Neuronal stem cell (in vitro differentiated cells): Measurements from ENCODE around the gene APLP2.

Source experiments
- DNase-seq: peaks from one replicate; pipeline ENCODE4 v3.0.0-alpha.2; 2013; ENCODE audit warnings: low spot score
- H2AFZ ChIP-seq: one replicate; pipeline ENCODE4 v1.6.1; 2013; ENCODE audit warnings: mild to moderate bottlenecking, low read length, inconsistent platforms
- H2AK5ac ChIP-seq: 2 replicates; pipeline ENCODE4 v1.6.1; 2013; ENCODE audit warnings: low read depth, mild to moderate bottlenecking, inconsistent platforms, low read length, moderate library complexity, mixed read lengths
- H2BK120ac ChIP-seq: 2 replicates; pipeline ENCODE4 v1.6.1; 2013; ENCODE audit warnings: low read depth, mild to moderate bottlenecking, inconsistent platforms, low read length, moderate library complexity, mixed read lengths
- H2BK12ac ChIP-seq: one replicate; pipeline ENCODE4 v1.6.1; 2013; ENCODE audit warnings: low read length, inconsistent platforms
- H2BK15ac ChIP-seq: 2 replicates; pipeline ENCODE4 v1.6.1; 2013; ENCODE audit warnings: mild to moderate bottlenecking, low read length, inconsistent platforms, mixed read lengths
- H2BK5ac ChIP-seq: one replicate; pipeline ENCODE4 v1.6.1; 2013; ENCODE audit warnings: inconsistent platforms, mild to moderate bottlenecking, low read length, moderate library complexity
- H3K14ac ChIP-seq: one replicate; pipeline ENCODE4 v1.6.1; 2013; ENCODE audit warnings: low read length, inconsistent platforms
- H3K18ac ChIP-seq: 2 replicates; pipeline ENCODE4 v1.6.1; 2013; ENCODE audit warnings: low read length, inconsistent platforms
- H3K23ac ChIP-seq: 2 replicates; pipeline ENCODE4 v1.6.1; 2013; ENCODE audit warnings: low read depth, mild to moderate bottlenecking, mixed read lengths, low read length, inconsistent platforms; ENCODE audit not compliant: poor library complexity
- H3K27ac ChIP-seq: replicated peaks from 3 replicates; pipeline ENCODE4 v1.5.1; 2013; ENCODE audit warnings: low read length, inconsistent platforms
- H3K27me3 ChIP-seq, 3 experiments: 2 replicates each; pipeline ENCODE4 v1.6.1; 2013; ENCODE audit warnings: low read length in 3 of 3, mild to moderate bottlenecking in 2 of 3, inconsistent platforms in 1 of 3, low read depth in 1 of 3, mixed read lengths in 1 of 3, moderate library complexity in 1 of 3; ENCODE audit not compliant: control insufficient read depth in 3 of 3, insufficient read depth in 3 of 3
- H3K36me3 ChIP-seq, 2 donors: replicated peaks in 1 of 2; 2 replicates each; pipeline ENCODE4 v1.6.1; 2013; ENCODE audit warnings: low read length in 2 of 2; ENCODE audit not compliant: control insufficient read depth in 2 of 2, insufficient read depth in 2 of 2
- H3K4ac ChIP-seq: 2 replicates; pipeline ENCODE4 v1.6.1; 2013; ENCODE audit warnings: inconsistent platforms, mild to moderate bottlenecking, low read length, moderate library complexity
- H3K4me1 ChIP-seq, 2 donors: 1 replicate in 1 of 2; 2 replicates in 1 of 2; pipeline ENCODE4 v1.6.1; 2013; ENCODE audit warnings: low read length in 2 of 2, low read depth in 1 of 2; ENCODE audit not compliant: control insufficient read depth in 2 of 2, insufficient read depth in 1 of 2
- H3K4me2 ChIP-seq: one replicate; pipeline ENCODE4 v1.6.1; 2013; ENCODE audit warnings: mild to moderate bottlenecking, low read length, inconsistent platforms; ENCODE audit not compliant: insufficient read depth, poor library complexity, severe bottlenecking
- H3K4me3 ChIP-seq, 2 donors: 2 replicates each; pipeline ENCODE4 v1.5.1; 2013; ENCODE audit warnings: low read length in 2 of 2, mild to moderate bottlenecking in 2 of 2, inconsistent platforms in 1 of 2, moderate library complexity in 1 of 2
- H3K79me1 ChIP-seq: one replicate; pipeline ENCODE4 v1.6.1; 2013; ENCODE audit warnings: low read depth, mild to moderate bottlenecking, inconsistent platforms, low read length, moderate library complexity
- H3K9ac ChIP-seq: one replicate; pipeline ENCODE4 v1.6.1; 2013; ENCODE audit warnings: mild to moderate bottlenecking, low read depth, low read length, inconsistent platforms; ENCODE audit not compliant: poor library complexity
- H3K9me3 ChIP-seq, 2 donors: replicated peaks in 1 of 2; 2 replicates each; pipeline versions ENCODE3 to v1.6.1; 2013; ENCODE audit warnings: low read length in 2 of 2, mild to moderate bottlenecking in 2 of 2, inconsistent platforms in 1 of 2, low read depth in 1 of 2, mixed read lengths in 1 of 2, moderate library complexity in 1 of 2; ENCODE audit not compliant: control insufficient read depth in 2 of 2, insufficient read depth in 1 of 2
- H4K8ac ChIP-seq: one replicate; pipeline ENCODE4 v1.6.1; 2013; ENCODE audit warnings: low read depth, mild to moderate bottlenecking, inconsistent platforms, low read length, moderate library complexity
- H4K91ac ChIP-seq: one replicate; pipeline ENCODE4 v1.6.1; 2013; ENCODE audit warnings: low read length, low read depth, mild to moderate bottlenecking, inconsistent platforms; ENCODE audit not compliant: poor library complexity
- WGBS, 2 donors: extraction: QIAGEN DNeasy Blood & Tissue Kit; methylation state at CpG; one replicate each; pipeline ENCODE4 v1.1.7; 2013; ENCODE audit warnings: missing lambda C conversion rate in 2 of 2, mixed read lengths in 1 of 2; ENCODE audit not compliant: insufficient read length in 2 of 2, insufficient replicate concordance in 1 of 2; ENCODE audit errors: extremely low coverage in 2 of 2; 5-methylcytosine and 5-hydroxymethylcytosine counted together

APLP2 gene

GRCh38 chr11:130043575-130043974, 26.1 kb upstream of the APLP2 start:
- Histone ChIP-seq H3K9ac (no peak overlapping the region), H4K8ac (no peak overlapping the region), H2BK15ac (no peak overlapping the region), H2AK5ac (no peak overlapping the region), H3K79me1 (no peaks in the 10 kb centered on the region), H3K23ac (no peak overlapping the region), H3K18ac (no peak overlapping the region), H3K4me3 (no peak overlapping the region), H3K14ac (no peak overlapping the region), H3K27ac (no peak overlapping the region), H3K27me3 (no peaks in the 10 kb centered on the region), H3K4ac (no peak overlapping the region), H3K4me2 (no peak overlapping the region), H2BK5ac (no peak overlapping the region), H3K36me3 (no peaks in the 10 kb centered on the region), H2BK12ac (no peak overlapping the region), H2AFZ (no peak overlapping the region), H3K9me3 (peaks cover 3 to 10% of the 10 kb centered on the region in 2 donors), H4K91ac (no peak overlapping the region), H2BK120ac (no peak overlapping the region), H3K4me1 (peaks cover 0 to under 1% of the 10 kb centered on the region in 2 donors)
- no peak for DNase-seq
- no CpG with 5 or more reads among the region's 5 CpGs for whole genome bisulfite sequencing, 2 donors

- peaks cover 3 to 5% of the 10 kb centered on the region in 2 donors for H3K9me3 ChIP-seq
- H3K9ac ChIP-seq = no peak overlapping the region
- no peak overlapping the region for H4K91ac ChIP-seq
- no peak overlapping the region for H2BK120ac ChIP-seq
- WGBS, 2 donors = no CpG with 5 or more reads among the region's 1 CpG
- no peak overlapping the region for H2AK5ac ChIP-seq
- no peak overlapping the region for H3K27ac ChIP-seq
- H3K27me3 ChIP-seq = peaks cover 0 to 5% (median 0%) of the 10 kb centered on the region in 3 experiments
- H3K36me3 ChIP-seq = no peaks in the 10 kb centered on the region
- no peak overlapping the region for H2BK15ac ChIP-seq
- H3K18ac ChIP-seq = no peak overlapping the region
- no peak overlapping the region for H2BK12ac ChIP-seq
- no peak overlapping the region for H3K23ac ChIP-seq
- peaks cover 2% of the 10 kb centered on the region in 2 donors for H3K4me1 ChIP-seq
- no peak overlapping the region for H3K4me2 ChIP-seq
- no peak overlapping the region for H2BK5ac ChIP-seq
- no peak overlapping the region for H2AFZ ChIP-seq
- H3K4me3 ChIP-seq = no peak overlapping the region
- H3K79me1 ChIP-seq = no peaks in the 10 kb centered on the region
- no peak overlapping the region for H4K8ac ChIP-seq
- H3K14ac ChIP-seq = no peak overlapping the region
- DNase-seq = no peak
- no peak overlapping the region for H3K4ac ChIP-seq
Observed at GRCh38 chr11:130047141-130047540, 22.6 kb upstream of the APLP2 start.

- Histone ChIP-seq H2BK15ac (no peak overlapping the region), H3K4ac (no peak overlapping the region), H2BK12ac (no peak overlapping the region), H2BK120ac (no peak overlapping the region), H3K23ac (no peak overlapping the region), H3K9ac (no peak overlapping the region), H2AFZ (no peak overlapping the region), H3K4me1 (peaks cover 2% of the 10 kb centered on the region in 2 donors), H3K9me3 (no peaks in the 10 kb centered on the region), H3K14ac (no peak overlapping the region), H4K8ac (no peak overlapping the region), H3K4me2 (no peak overlapping the region), H3K36me3 (no peaks in the 10 kb centered on the region), H3K79me1 (no peaks in the 10 kb centered on the region), H3K27me3 (peaks cover 0 to 9% (median 0%) of the 10 kb centered on the region in 3 experiments), H4K91ac (no peak overlapping the region), H3K18ac (no peak overlapping the region), H3K4me3 (no peak overlapping the region), H3K27ac (no peak overlapping the region), H2AK5ac (no peak overlapping the region), H2BK5ac (no peak overlapping the region)
- no CpG with 5 or more reads among the region's 1 CpG for WGBS, 2 donors
- DNase-seq = no peak
Observed at GRCh38 chr11:130049328-130049771, 20.3 kb upstream of the APLP2 start.

- no peak overlapping the region for H3K18ac ChIP-seq
- H3K36me3 ChIP-seq = no peaks in the 10 kb centered on the region
- H3K79me1 ChIP-seq = no peaks in the 10 kb centered on the region
- H3K23ac ChIP-seq = no peak overlapping the region
- no peak overlapping the region for H2BK12ac ChIP-seq
- H3K4me2 ChIP-seq = no peak overlapping the region
- no peak overlapping the region for H2BK15ac ChIP-seq
- no peak overlapping the region for H3K4me3 ChIP-seq
- WGBS, 2 donors = no CpG with 5 or more reads among the region's 2 CpGs
- H3K9me3 ChIP-seq = no peaks in the 10 kb centered on the region
- H3K14ac ChIP-seq = no peak overlapping the region
- no peak overlapping the region for H2AK5ac ChIP-seq
- H2AFZ ChIP-seq = no peak overlapping the region
- H3K27ac ChIP-seq = no peak overlapping the region
- H2BK120ac ChIP-seq = no peak overlapping the region
- no peak for DNase-seq
- H2BK5ac ChIP-seq = no peak overlapping the region
- peaks cover 0 to 9% (median 0%) of the 10 kb centered on the region in 3 experiments for H3K27me3 ChIP-seq
- no peak overlapping the region for H3K4ac ChIP-seq
- H4K8ac ChIP-seq = no peak overlapping the region
- H3K9ac ChIP-seq = no peak overlapping the region
- H3K4me1 ChIP-seq = peaks cover 2% of the 10 kb centered on the region in 2 donors
- no peak overlapping the region for H4K91ac ChIP-seq
Observed at GRCh38 chr11:130050257-130050656, 19.4 kb upstream of the APLP2 start.
